Measurements from ENCODE around the gene ADD1. TPM values are rescaled to one million over a fixed set of nuclear protein-coding genes. Genes with fewer than 3 reads are reported as not detected.
A peak's percentile ranks its signal among the peaks of the same experiment; 100 is the strongest.

ADD1 gene
- total and polyA plus RNA-seq, 8 donors, result 70.9 to 160 (median 92.0) TPM

DNA sequence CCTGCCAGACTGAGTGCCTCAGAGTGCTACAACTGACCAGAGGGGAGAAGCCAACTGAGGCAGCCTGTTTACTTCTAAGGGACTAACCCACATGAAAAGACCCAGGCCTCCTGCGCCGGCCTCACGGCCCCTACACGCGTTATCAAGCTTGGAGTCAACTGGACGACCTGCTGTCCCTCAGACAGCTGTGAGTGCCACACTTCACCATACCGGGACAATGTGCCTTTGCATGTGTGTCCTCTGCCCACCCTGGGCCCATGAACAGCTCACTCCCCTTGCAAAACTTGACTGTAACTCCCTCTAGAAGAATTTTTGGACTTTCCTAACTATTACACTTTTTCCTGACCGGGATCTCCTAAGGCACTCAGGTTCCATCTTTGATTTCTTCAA, 117.8 kb downstream of the ADD1 start:
- no peak overlapping the region for H3K27ac ChIP-seq
- peaks cover 0 to 10% (median 3%) of the 10 kb centered on the region in 3 donors for H3K36me3 ChIP-seq
- peak in 2 of 6 donors; percentile 26 to 63 for DNase-seq
- H3K4me3 ChIP-seq, result peak overlapping the region in 2 of 4 donors; percentile 79 to 88
- 38 to 45% methylated on average over 8 of the region's 8 CpGs for WGBS, 2 donors
- no peak for FAIRE-seq
- no peak for ATAC-seq
- H3K9me3 ChIP-seq, result no peaks in the 10 kb centered on the region
- no peaks in the 10 kb centered on the region for H3K27me3 ChIP-seq
- TF ChIP-seq, protein P1, sequence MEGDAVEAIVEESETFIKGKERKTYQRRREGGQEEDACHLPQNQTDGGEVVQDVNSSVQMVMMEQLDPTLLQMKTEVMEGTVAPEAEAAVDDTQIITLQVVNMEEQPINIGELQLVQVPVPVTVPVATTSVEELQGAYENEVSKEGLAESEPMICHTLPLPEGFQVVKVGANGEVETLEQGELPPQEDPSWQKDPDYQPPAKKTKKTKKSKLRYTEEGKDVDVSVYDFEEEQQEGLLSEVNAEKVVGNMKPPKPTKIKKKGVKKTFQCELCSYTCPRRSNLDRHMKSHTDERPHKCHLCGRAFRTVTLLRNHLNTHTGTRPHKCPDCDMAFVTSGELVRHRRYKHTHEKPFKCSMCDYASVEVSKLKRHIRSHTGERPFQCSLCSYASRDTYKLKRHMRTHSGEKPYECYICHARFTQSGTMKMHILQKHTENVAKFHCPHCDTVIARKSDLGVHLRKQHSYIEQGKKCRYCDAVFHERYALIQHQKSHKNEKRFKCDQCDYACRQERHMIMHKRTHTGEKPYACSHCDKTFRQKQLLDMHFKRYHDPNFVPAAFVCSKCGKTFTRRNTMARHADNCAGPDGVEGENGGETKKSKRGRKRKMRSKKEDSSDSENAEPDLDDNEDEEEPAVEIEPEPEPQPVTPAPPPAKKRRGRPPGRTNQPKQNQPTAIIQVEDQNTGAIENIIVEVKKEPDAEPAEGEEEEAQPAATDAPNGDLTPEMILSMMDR (IDR thresholded peaks at IDR 0.05), result no peak
- peaks cover 0 to 11% (median 5%) of the 10 kb centered on the region in 3 donors for H3K4me1 ChIP-seq
- intact Hi-C loops (cut with DNase I), result no loop called here

DNA sequence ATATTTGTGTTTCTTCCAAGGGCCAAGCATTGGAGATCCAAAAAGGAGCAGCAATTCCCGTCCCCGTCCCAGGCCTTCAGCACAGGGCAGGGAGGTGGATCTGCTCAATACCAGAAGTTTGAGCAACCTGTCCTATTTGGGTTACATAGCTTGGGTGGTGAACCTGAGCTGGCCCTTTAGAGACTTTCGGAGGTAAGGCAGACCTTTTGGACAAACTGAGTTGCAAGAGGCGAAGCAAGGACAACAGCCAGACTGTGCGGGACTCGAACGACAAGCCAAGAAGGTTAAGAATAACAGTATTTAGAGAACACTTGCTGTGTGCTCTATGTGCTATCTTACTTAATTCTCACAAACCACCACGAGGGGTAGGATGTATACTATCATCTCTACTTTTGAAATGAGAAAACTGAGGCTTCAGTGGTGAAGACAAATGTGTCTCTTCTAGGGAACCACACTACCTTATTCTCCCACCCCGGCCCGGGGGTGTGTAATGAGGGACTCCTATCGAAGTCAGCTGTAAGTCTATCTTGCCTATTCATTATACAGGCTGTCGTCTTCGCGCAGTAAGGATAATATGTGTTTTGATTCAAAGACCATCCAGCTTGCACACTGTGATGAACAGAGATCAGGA, 118.3 kb downstream of the ADD1 start:
- Histone ChIP-seq H3K27ac (peak overlapping the region in 1 of 4 donors; percentile 78), H3K36me3 (peaks cover 0 to 6% (median 3%) of the 10 kb centered on the region in 3 donors), H3K4me1 (peaks cover 0 to 11% (median 5%) of the 10 kb centered on the region in 3 donors), H3K9me3 (no peaks in the 10 kb centered on the region), H3K4me3 (peak overlapping the region; percentile 79 to 96 (median 86)), H3K27me3 (no peaks in the 10 kb centered on the region)
- intact Hi-C loops (cut with DNase I), result no loop called here
- no peak for FAIRE-seq
- no peak for ATAC-seq
- DNase-seq, result peak in 1 of 6 donors; percentile 21
- WGBS, 2 donors, result 19 to 21% methylated on average over 14 of the region's 14 CpGs
- TF ChIP-seq, protein P1 (IDR thresholded peaks at IDR 0.05), result no peak

DNA sequence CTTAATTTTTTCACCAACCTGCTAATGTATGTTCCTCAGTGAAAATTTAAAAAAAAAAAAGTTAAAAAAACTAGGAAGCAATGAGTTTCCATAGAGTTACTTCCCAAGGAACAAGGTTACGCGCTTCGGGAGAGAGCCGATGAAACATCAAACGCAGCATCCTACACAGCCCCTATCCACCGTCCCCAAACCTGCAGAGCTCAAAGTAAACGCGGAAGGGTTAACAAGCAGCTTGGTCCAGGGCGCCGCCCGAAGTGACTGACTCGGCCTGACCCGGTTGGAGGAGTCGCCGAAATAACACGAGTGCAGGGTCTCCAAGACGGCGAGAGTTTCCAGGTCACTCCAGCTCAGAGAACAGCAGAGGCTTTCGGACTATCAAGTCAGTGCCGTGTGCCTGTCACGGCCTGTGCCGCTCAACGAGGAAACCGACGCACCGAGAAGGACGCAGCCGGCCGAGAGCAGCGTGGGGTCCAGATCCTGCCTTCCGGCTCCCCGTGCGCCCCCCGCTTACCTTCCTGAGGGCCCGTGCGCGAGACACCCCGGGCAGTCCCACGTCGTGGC, 119.0 kb downstream of the ADD1 start:
- H3K4me3 ChIP-seq, result peak overlapping the region; percentile 79 to 96 (median 86)
- TF ChIP-seq, protein P1 (IDR thresholded peaks at IDR 0.05), result no peak
- peak; percentile 28 to 63 (median 50) for ATAC-seq
- FAIRE-seq, result no peak
- peak overlapping the region; percentile 76 to 88 (median 82) for H3K27ac ChIP-seq
- WGBS, 2 donors, result 0% methylated on average over 40 of the region's 40 CpGs
- peaks cover 0 to 11% (median 5%) of the 10 kb centered on the region in 3 donors for H3K4me1 ChIP-seq
- H3K27me3 ChIP-seq, result no peaks in the 10 kb centered on the region
- DNase-seq, result peak in 1 of 6 donors; percentile 36
- intact Hi-C loops (cut with DNase I), result no loop called here
- no peaks in the 10 kb centered on the region for H3K36me3 ChIP-seq
- H3K9me3 ChIP-seq, result no peaks in the 10 kb centered on the region

DNA sequence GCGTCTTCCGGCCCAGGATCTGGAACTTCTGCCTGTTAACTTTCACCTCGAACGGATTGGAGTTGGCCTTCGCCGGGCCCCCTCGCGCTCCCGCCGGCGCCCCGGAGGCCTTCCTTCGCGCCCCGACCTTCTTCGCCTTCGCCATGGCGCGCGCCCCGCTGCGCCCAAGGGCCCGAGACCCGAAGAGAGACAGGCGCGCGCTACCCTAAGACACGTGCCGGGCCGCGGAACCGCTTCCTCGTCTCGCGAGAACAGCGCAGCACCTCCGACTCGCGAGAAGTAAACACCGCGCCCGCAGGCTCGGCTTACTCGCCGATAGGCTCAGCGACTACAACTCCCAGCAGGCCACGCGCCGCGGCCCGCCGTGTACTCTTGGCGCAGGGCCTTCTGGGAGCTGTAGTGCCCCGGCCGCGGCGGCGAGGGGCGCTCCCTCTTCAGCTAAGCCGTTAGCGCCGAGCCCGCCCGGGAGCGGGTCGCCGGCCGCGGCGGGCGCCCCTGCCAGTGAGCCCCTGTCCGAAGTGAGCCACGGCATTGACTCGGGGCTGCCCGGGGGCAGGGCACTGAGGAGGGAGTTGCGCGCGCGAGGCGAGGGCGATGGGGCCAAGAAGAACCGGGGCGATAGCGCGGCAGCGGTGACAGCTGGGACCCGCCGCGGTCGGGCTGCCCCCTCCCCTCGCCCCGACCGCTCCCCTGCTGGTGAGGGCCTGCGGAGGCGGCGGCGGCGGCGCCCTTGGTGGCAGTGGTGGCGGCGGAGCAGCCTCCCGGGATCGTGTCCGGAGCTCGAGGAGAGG, 119.7 kb downstream of the ADD1 start, which contains the start of the genes GRK4 and NOP14:
GRK4 (plus strand) TSS at position 397 of the 791 bp plus-strand sequence. CDS start 500 bp downstream, outside the sequence.
NOP14 (minus strand) TSS at position 232 of the 791 bp plus-strand sequence; CDS start at position 145, 87 bp downstream.
- DNase-seq (peak; percentile 97 to 99 (median 97)), ATAC-seq (peak; percentile 93 to 98 (median 94)), FAIRE-seq (no peak)
- no peaks in the 10 kb centered on the region for H3K36me3 ChIP-seq
- no peaks in the 10 kb centered on the region for H3K9me3 ChIP-seq
- TF ChIP-seq, protein P1 (IDR thresholded peaks at IDR 0.05), result peak in 1 of 4 donors; percentile 7
- no peaks in the 10 kb centered on the region for H3K27me3 ChIP-seq
- H3K4me3 ChIP-seq, result peak within 1 kb of the TSS; percentile 79 to 96 (median 86)
- 0% methylated on average over 63 to 105 of the region's 105 CpGs for WGBS, 2 donors
- intact Hi-C loops (cut with DNase I), result no loop called here
- H3K27ac ChIP-seq, result peak within 1 kb of the TSS; percentile 76 to 88 (median 82)
- peaks cover 0 to 11% (median 5%) of the 10 kb centered on the region in 3 donors for H3K4me1 ChIP-seq
